ENCODE results near the gene TMPRSS11A.

DNA sequence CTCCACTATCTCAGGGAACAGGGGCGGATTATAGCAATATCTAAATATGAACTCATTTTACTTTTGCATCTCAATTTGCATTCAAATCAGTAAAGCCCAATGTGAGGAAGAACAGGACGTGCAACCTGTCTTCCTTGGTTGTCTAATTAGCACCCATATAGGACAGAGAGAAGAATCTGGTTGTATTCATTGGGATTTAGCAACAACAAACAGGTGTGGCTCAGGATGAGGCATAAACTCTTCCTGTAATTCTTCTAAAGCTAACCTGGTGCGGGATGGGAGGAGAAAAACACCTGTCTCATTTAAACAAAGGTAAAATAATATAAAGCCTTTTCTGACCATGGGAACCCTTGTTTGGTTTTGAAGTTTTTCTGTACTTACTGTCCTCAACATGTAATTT is 22.2 kb downstream of the TMPRSS11A start:
- no peak for TF ChIP-seq CTCF (IDR thresholded peaks at IDR 0.05; ENCODE audit: insufficient read depth, low read depth, low read length)
- TF ChIP-seq EZH2 (IDR thresholded peaks at IDR 0.05; ENCODE audit: insufficient read depth, low read length) = no peak

All from astrocyte (in vitro differentiated cells and primary cell).